HCT116 (cell line): Measurements from ENCODE around the gene CERS4. TPM values are rescaled to one million over a fixed set of nuclear protein-coding genes. Genes with fewer than 3 reads are reported as not detected.

ENCODE experiments used
- ATAC-seq: fragments of 200-7000 bp; cut with Tn5 transposase; 2 replicates; pipeline ENCODE4 v1.9.1; 2020; ENCODE audit warnings: mild to moderate bottlenecking, moderate library complexity
- BruUV-seq: library from RNA; stranded (reverse); fragments of 400-500 nt; replicated peaks from 2 replicates; lab custom pipeline; 2021; lab: Mats Ljungman, UMichigan
- CTCF ChIA-PET: fragments of 300-600 bp; sonication (Branson Sonifier 250); formaldehyde crosslinking; loops from one replicate; lab custom pipeline; 2021; ENCODE audit warnings: antibody characterized with exemption; lab: Charles Lee
- POLR2A ChIA-PET: fragments of 300-600, 350-600 bp; sonication (Branson Sonifier 250); formaldehyde crosslinking; loops from one replicate; lab custom pipeline; 2021; ENCODE audit warnings: antibody characterized with exemption; lab: Charles Lee
- RAD21 ChIA-PET, 2 experiments: fragments of 300-600 bp; sonication (Branson Sonifier 250); formaldehyde crosslinking; loops; one replicate each; lab custom pipeline; 2023; ENCODE audit warnings: low total read pairs in 2 of 2; ENCODE audit not compliant: uncharacterized antibody in 2 of 2, unreplicated experiment in 2 of 2, low non-redundant PET in 1 of 2; lab: Charles Lee
- DNase-seq: peaks from one replicate; pipeline ENCODE4 v3.0.0-alpha.2; 2010; ENCODE audit warnings: low read depth, low spot score
- H2AFZ ChIP-seq: fragments of 200-600 bp; shearing (Covaris generic), sonication (generic); 2 replicates; pipeline ENCODE4 v1.6.1; 2017; ENCODE audit warnings: low read depth, mixed run types, mixed read lengths, antibody characterized with exemption, low read length; ENCODE audit not compliant: poor library complexity, severe bottlenecking
- H3K27ac ChIP-seq: 2 replicates; pipeline ENCODE4 v1.5.1; 2012; ENCODE audit warnings: low read depth, low read length
- H3K27me3 ChIP-seq: fragments of 200-600 bp; sonication (generic); 2 replicates; pipeline ENCODE4 v1.6.1; 2016; ENCODE audit warnings: mixed run types, low read length, mixed read lengths; ENCODE audit not compliant: insufficient read depth
- H3K36me3 ChIP-seq, 2 experiments: fragments of 200-500 bp in 1 of 2; fragments of 200-600 bp in 1 of 2; sonication (Bioruptor generic) in 1 of 2; sonication (generic) in 1 of 2; 2 replicates each; pipeline versions ENCODE4 v1.5.1 to v1.6.1; 2014 to 2016; ENCODE audit warnings: low read length in 2 of 2, inconsistent platforms in 1 of 2, mixed read lengths in 1 of 2, mixed run types in 1 of 2; ENCODE audit not compliant: insufficient read depth in 2 of 2, control insufficient read depth in 1 of 2
- H3K4me1 ChIP-seq, 2 experiments: fragments of 200-600 bp in 1 of 2; sonication (generic) in 1 of 2; 2 replicates each; pipeline versions ENCODE4 v1.5.1 to v1.6.1; 2012 to 2017; ENCODE audit warnings: low read length in 2 of 2, inconsistent platforms in 1 of 2, mild to moderate bottlenecking in 1 of 2, mixed read lengths in 1 of 2, mixed run types in 1 of 2, moderate library complexity in 1 of 2; ENCODE audit not compliant: insufficient read depth in 2 of 2, control insufficient read depth in 1 of 2
- H3K4me2 ChIP-seq: fragments of 200-600 bp; sonication (generic); 2 replicates; pipeline ENCODE4 v1.6.1; 2017; ENCODE audit warnings: mixed run types, low read length, mixed read lengths
- H3K4me3 ChIP-seq, 2 experiments: fragments of 200-600 bp in 1 of 2; sonication (generic) in 1 of 2; replicated peaks in 1 of 2; 2 replicates each; pipeline ENCODE4 v1.5.1; 2011 to 2016; ENCODE audit warnings: low read length in 2 of 2, control low read depth in 1 of 2, low read depth in 1 of 2, mild to moderate bottlenecking in 1 of 2, mixed read lengths in 1 of 2, mixed run types in 1 of 2
- H3K79me2 ChIP-seq: fragments of 200-600 bp; sonication (generic); 2 replicates; pipeline ENCODE4 v1.6.1; 2017; ENCODE audit warnings: mild to moderate bottlenecking, mixed run types, low read length, moderate library complexity, mixed read lengths; ENCODE audit not compliant: insufficient read depth
- H3K9ac ChIP-seq: fragments of 200-600 bp; sonication (generic); 2 replicates; pipeline ENCODE4 v1.6.1; 2016; ENCODE audit warnings: low read length, mixed read lengths
- H3K9me2 ChIP-seq: fragments of 200-600 bp; sonication (generic), shearing (Covaris generic); 2 replicates; pipeline ENCODE4 v1.6.1; 2017; ENCODE audit warnings: mixed run types, mild to moderate bottlenecking, moderate library complexity; ENCODE audit not compliant: insufficient read depth
- H3K9me3 ChIP-seq, 2 experiments: fragments of 200-500 bp in 1 of 2; fragments of 200-600 bp in 1 of 2; sonication (Bioruptor generic) in 1 of 2; sonication (generic) in 1 of 2; 2 replicates each; pipeline ENCODE4 v1.6.1; 2014 to 2017; ENCODE audit warnings: low read length in 2 of 2, mixed read lengths in 2 of 2, inconsistent platforms in 1 of 2, low read depth in 1 of 2, mild to moderate bottlenecking in 1 of 2, mixed run types in 1 of 2, moderate library complexity in 1 of 2; ENCODE audit not compliant: control insufficient read depth in 1 of 2, insufficient read depth in 1 of 2
- H4K20me1 ChIP-seq: fragments of 200-600 bp; sonication (generic), shearing (Covaris generic); 2 replicates; pipeline ENCODE4 v1.6.1; 2017; ENCODE audit warnings: mixed run types, mild to moderate bottlenecking, moderate library complexity; ENCODE audit not compliant: insufficient read depth
- ATF3 ChIP-seq: IDR thresholded peaks from 2 replicates; pipeline ENCODE4 v1.6.1; 2012
- CEBPB ChIP-seq: IDR thresholded peaks from 2 replicates; pipeline ENCODE4 v1.6.1; 2012; ENCODE audit warnings: low read depth
- SIN3A ChIP-seq: IDR thresholded peaks from 2 replicates; pipeline ENCODE4 v1.6.1; 2012; ENCODE audit warnings: low read depth
- intact Hi-C: fragments of 100-400 bp; cut with micrococcal nuclease; formaldehyde crosslinking; loops from 2 replicates; pipeline ENCODE4 v1.10.0; 2022
- total RNA-seq: library from RNA; stranded (reverse); gene quantifications from one replicate; pipeline ENCODE4 v1.2.1, GENCODE V29; 2021; ENCODE audit not compliant: unreplicated experiment

The CERS4 gene
- total RNA-seq, 1 experiment from 2014 or later: 26.0 TPM

- H3K4me1 ChIP-seq: peaks cover 8 to 15% of the 10 kb centered on the region in 2 experiments; a peak in 3 of 4 replicates
- RAD21 ChIA-PET: no interaction called here
- H3K4me3 ChIP-seq: no peak overlapping the region
- no peak overlapping the region for H2AFZ ChIP-seq
- no peak for ATAC-seq
- H3K27ac ChIP-seq: no peak overlapping the region
- no peaks in the 10 kb centered on the region for H4K20me1 ChIP-seq
- H3K79me2 ChIP-seq: peaks cover 15% of the 10 kb centered on the region; the same call in 1 of the 2 replicates
- no peak for DNase-seq
- no peak overlapping the region for H3K4me2 ChIP-seq
- POLR2A ChIA-PET: no interaction called here
- no peak overlapping the region for H3K9ac ChIP-seq
- no peaks in the 10 kb centered on the region for H3K36me3 ChIP-seq
- no peaks in the 10 kb centered on the region for H3K9me2 ChIP-seq
- H3K9me3 ChIP-seq: no peaks in the 10 kb centered on the region
- intact Hi-C loops: no loop called here
- no peaks in the 10 kb centered on the region for H3K27me3 ChIP-seq
- CTCF ChIA-PET: no interaction called here
- TF ChIP-seq ATF3 (no peak), CEBPB (no peak)
- BruUV-seq: no TSS peak
These were observed 5.6 kb downstream of the CERS4 start for GRCh38 chr19:8214802-8215201.

GRCh38 chr19:8215783-8216182 is 6.6 kb downstream of the CERS4 start:
- H2AFZ ChIP-seq: no peak overlapping the region
- ChIA-PET CTCF (no interaction called here), POLR2A (no interaction called here), RAD21 (no interaction called here)
- no TSS peak for BruUV-seq
- H4K20me1 ChIP-seq: no peaks in the 10 kb centered on the region
- intact Hi-C loops: no loop called here
- no peaks in the 10 kb centered on the region for H3K9me3 ChIP-seq
- H3K4me3 ChIP-seq: no peak overlapping the region
- peaks cover under 1 to 6% of the 10 kb centered on the region in 2 experiments; a peak in 2 of 4 replicates for H3K4me1 ChIP-seq
- peaks cover 6% of the 10 kb centered on the region; the same call in 1 of the 2 replicates for H3K79me2 ChIP-seq
- ATAC-seq (no peak), DNase-seq (no peak)
- no peak overlapping the region for H3K9ac ChIP-seq
- H3K9me2 ChIP-seq: no peaks in the 10 kb centered on the region
- no peak overlapping the region for H3K4me2 ChIP-seq
- H3K36me3 ChIP-seq: no peaks in the 10 kb centered on the region
- TF ChIP-seq SIN3A: no peak
- TF ChIP-seq, all 23 proteins: peak for 0
- Histone ChIP-seq H3K27me3 (no peaks in the 10 kb centered on the region), H3K27ac (no peak overlapping the region)
